B cell (primary cell): ENCODE results near the gene PPIP5K2. TPM values are rescaled to one million over a fixed set of nuclear protein-coding genes. Genes with fewer than 3 reads are reported as not detected.
"Not testable (repeated sequence)": the region's sequence is repeated elsewhere in the genome, so short reads cannot be mapped to it uniquely, and the experiment has no call there.

Experiments
- ATAC-seq: fragments of 200-7000 bp; cut with Tn5 transposase; one replicate; pipeline ENCODE4 v1.10.0; 2021; ENCODE audit warnings: low read depth, mild to moderate bottlenecking, moderate number of reproducible peaks, moderate library complexity
- CTCF ChIA-PET: fragments of 350-600 bp; sonication (Branson Sonifier 250); formaldehyde crosslinking; loops from one replicate; lab custom pipeline; 2021; ENCODE audit warnings: antibody characterized with exemption, inconsistent platforms; lab: Charles Lee
- POLR2A ChIA-PET: fragments of 350-600 bp; sonication (Branson Sonifier 250); formaldehyde crosslinking; loops from one replicate; lab custom pipeline; 2021; ENCODE audit warnings: antibody characterized with exemption; lab: Charles Lee
- DNase-seq: peaks from one replicate; pipeline ENCODE4 v3.0.0; 2013
- H2AFZ ChIP-seq: 2 replicates; pipeline ENCODE4 v1.6.1; 2012; ENCODE audit warnings: mild to moderate bottlenecking, low read depth, low read length; ENCODE audit not compliant: insufficient read depth, poor library complexity, severe bottlenecking
- H3K27ac ChIP-seq, 2 donors: 1 replicate in 1 of 2; 2 replicates in 1 of 2; pipeline ENCODE4 v1.5.1; 2012 to 2013; ENCODE audit warnings: low read length in 2 of 2, mild to moderate bottlenecking in 2 of 2, moderate library complexity in 1 of 2
- H3K27me3 ChIP-seq, 4 experiments: fragments of 200-600 bp in 1 of 4; sonication (generic) in 1 of 4; replicated peaks in 1 of 4; 1 replicate in 2 of 4; 2 replicates in 2 of 4; pipeline versions ENCODE4 v1.6.1 to v1.7.0; 2013 to 2016; ENCODE audit warnings: low read length in 3 of 4, mild to moderate bottlenecking in 2 of 4, mixed read lengths in 1 of 4, moderate library complexity in 1 of 4; ENCODE audit not compliant: insufficient read depth in 4 of 4, control insufficient read depth in 3 of 4; ENCODE audit errors: control extremely low read depth in 1 of 4
- H3K36me3 ChIP-seq, 2 experiments: replicated peaks in 1 of 2; 1 replicate in 1 of 2; 2 replicates in 1 of 2; pipeline versions ENCODE4 v1.6.1 to v1.7.1; 2013; ENCODE audit warnings: low read length in 1 of 2; ENCODE audit not compliant: insufficient read depth in 2 of 2, control insufficient read depth in 1 of 2; ENCODE audit errors: control extremely low read depth in 1 of 2, extremely low read depth in 1 of 2
- H3K4me1 ChIP-seq, 2 donors: fragments of 200-600 bp in 1 of 2; sonication (generic) in 1 of 2; 1 replicate in 1 of 2; 2 replicates in 1 of 2; pipeline versions ENCODE4 v1.5.1 to v1.6.1; 2013 to 2017; ENCODE audit warnings: low read length in 2 of 2; ENCODE audit not compliant: control insufficient read depth in 2 of 2, insufficient read depth in 2 of 2
- H3K4me2 ChIP-seq: replicated peaks from 2 replicates; pipeline ENCODE3; 2012; ENCODE audit warnings: mild to moderate bottlenecking, low read depth, low read length; ENCODE audit not compliant: poor library complexity, severe bottlenecking
- H3K4me3 ChIP-seq, 5 experiments: fragments of 200-600 bp in 1 of 5; sonication (generic) in 1 of 5; 1 replicate in 3 of 5; 2 replicates in 2 of 5; pipeline versions ENCODE4 v1.5.1 to v1.7.0; 2011 to 2016; ENCODE audit warnings: low read length in 4 of 5, mild to moderate bottlenecking in 4 of 5, low read depth in 2 of 5, control low read depth in 1 of 5, moderate library complexity in 1 of 5; ENCODE audit not compliant: insufficient read depth in 1 of 5; ENCODE audit errors: control extremely low read depth in 1 of 5, extremely low read depth in 1 of 5
- H3K79me2 ChIP-seq: fragments of 200-600 bp; sonication (generic); one replicate; pipeline ENCODE4 v1.6.0; 2016; ENCODE audit warnings: low read length; ENCODE audit not compliant: control insufficient read depth, insufficient read depth
- H3K9ac ChIP-seq: fragments of 200-600 bp; sonication (generic); 2 replicates; pipeline ENCODE4 v1.6.1; 2017; ENCODE audit warnings: mild to moderate bottlenecking, low read length, moderate library complexity
- H3K9me3 ChIP-seq, 3 donors: one replicate each; pipeline versions ENCODE4 v1.6.1 to v1.7.1; 2013; ENCODE audit warnings: low read length in 2 of 3; ENCODE audit not compliant: control insufficient read depth in 2 of 3, insufficient read depth in 1 of 3; ENCODE audit errors: control extremely low read depth in 1 of 3
- H4K20me1 ChIP-seq: 2 replicates; pipeline ENCODE4 v1.6.0; 2012; ENCODE audit warnings: mild to moderate bottlenecking, low read length; ENCODE audit not compliant: insufficient read depth, control insufficient read depth, poor library complexity, severe bottlenecking
- H3K27ac Mint-ChIP-seq: one replicate; pipeline ENCODE4 v1.8.0; 2021; ENCODE audit warnings: mixed read lengths
- H3K27me3 Mint-ChIP-seq: one replicate; pipeline ENCODE4 v1.8.0; 2021; ENCODE audit warnings: mixed read lengths
- H3K4me1 Mint-ChIP-seq: one replicate; pipeline ENCODE4 v1.8.0; 2021; ENCODE audit warnings: mixed read lengths
- H3K4me3 Mint-ChIP-seq: one replicate; pipeline ENCODE4 v1.8.0; 2021; ENCODE audit warnings: mixed read lengths
- H3K9me3 Mint-ChIP-seq: one replicate; pipeline ENCODE4 v1.8.0; 2022; ENCODE audit warnings: mixed read lengths; ENCODE audit not compliant: insufficient read depth
- CTCF ChIP-seq: fragments of 200-600 bp; IDR thresholded peaks from one replicate; pipeline ENCODE4 v1.8.0; 2022; ENCODE audit warnings: antibody characterized with exemption, mild to moderate bottlenecking
- EZH2 ChIP-seq: IDR thresholded peaks from 2 replicates; pipeline ENCODE4 v1.6.1; 2012; ENCODE audit warnings: borderline replicate concordance, low read depth, mild to moderate bottlenecking, moderate library complexity, low read length; ENCODE audit not compliant: insufficient read depth, poor library complexity, severe bottlenecking
- WGBS: methylation state at CpG from one replicate; pipeline ENCODE4 v1.1.5; 2013; ENCODE audit warnings: missing lambda C conversion rate; ENCODE audit not compliant: insufficient coverage; 5-methylcytosine and 5-hydroxymethylcytosine counted together
- intact Hi-C: fragments of 100-400 bp; cut with micrococcal nuclease; formaldehyde crosslinking; loops from one replicate; pipeline ENCODE4 v1.10.0; 2022
- polyA plus RNA-seq: library from polyadenylated mRNA; depleted of rRNA; stranded (reverse); fragments of >200 nt; gene quantifications from 2 replicates; pipeline ENCODE4 v1.2.3, GENCODE V29; 2012
- total RNA-seq, 2 donors: library from RNA; stranded (reverse); fragments of 120-200 nt in 1 of 2; gene quantifications; 1 replicate in 1 of 2; 2 replicates in 1 of 2; pipeline versions ENCODE4 v1.2.3 to v1.2.4, GENCODE V29; 2013 to 2022

The PPIP5K2 gene
- total and polyA plus RNA-seq, 2 donors (not counting 1 experiment from before 2014, with no cell fraction given), result 14.5 to 80.5 TPM

DNA sequence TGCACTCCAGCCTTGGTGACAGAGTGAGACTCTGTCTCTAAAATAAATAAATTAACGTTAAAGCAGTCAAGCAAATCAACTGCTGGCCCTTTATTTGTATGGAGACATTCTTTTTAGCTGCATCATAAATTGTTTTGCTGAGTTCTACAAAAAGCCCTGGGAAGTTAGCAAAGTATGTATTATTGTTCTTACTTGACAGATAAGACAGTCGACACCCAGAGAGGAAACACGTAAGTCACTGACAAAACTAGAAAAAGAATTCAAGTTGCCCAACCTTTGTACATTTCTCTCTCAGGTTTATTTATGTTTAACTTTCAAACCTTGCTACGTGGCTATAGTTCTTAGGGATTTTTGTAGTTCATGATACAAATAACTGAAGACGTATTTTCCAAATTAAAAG, 98.1 kb downstream of the PPIP5K2 start:
- ATAC-seq (no peak), DNase-seq (no peak)
- H3K9me3 ChIP-seq, result no peaks in the 10 kb centered on the region
- intact Hi-C loops, result no loop called here
- Mint-ChIP-seq H3K4me1 (peaks cover 3% of the 10 kb centered on the region), H3K27ac (no peak overlapping the region), H3K4me3 (no peak overlapping the region), H3K9me3 (no peaks in the 10 kb centered on the region), H3K27me3 (no peaks in the 10 kb centered on the region)
- no peak overlapping the region for H3K27ac ChIP-seq
- H3K79me2 ChIP-seq, result no peaks in the 10 kb centered on the region
- no peak overlapping the region for H2AFZ ChIP-seq
- whole genome bisulfite sequencing, result no CpG with 5 or more reads among the region's 5 CpGs
- H3K4me1 ChIP-seq, result no peaks in the 10 kb centered on the region
- no peaks in the 10 kb centered on the region for H3K36me3 ChIP-seq
- H3K4me2 ChIP-seq, result no peak overlapping the region
- H4K20me1 ChIP-seq, result no peaks in the 10 kb centered on the region
- TF ChIP-seq EZH2, result no peak
- TF ChIP-seq CTCF, result no peak
- H3K4me3 ChIP-seq, result no peak overlapping the region
- no peak overlapping the region for H3K9ac ChIP-seq
- POLR2A ChIA-PET, result no interaction called here
- H3K27me3 ChIP-seq, result no peaks in the 10 kb centered on the region
- CTCF ChIA-PET, result no interaction called here

DNA sequence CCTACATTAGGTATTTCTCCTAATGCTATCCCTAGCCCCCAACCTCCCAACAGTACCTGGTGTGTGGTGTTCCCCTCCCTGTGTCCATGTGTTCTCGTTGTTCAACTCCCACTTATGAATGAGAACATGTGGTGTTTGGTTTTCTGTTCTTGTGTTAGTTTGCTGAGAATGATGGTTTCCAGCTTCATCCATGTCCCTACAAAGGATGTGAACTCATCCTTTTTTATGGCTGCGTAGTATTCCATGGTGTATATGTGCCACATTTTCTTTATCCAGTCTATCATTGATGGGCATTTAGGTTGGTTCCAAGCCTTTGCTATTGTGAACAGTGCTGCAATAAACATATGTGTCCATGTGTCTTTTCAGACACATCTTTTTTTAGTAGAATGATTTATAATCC, 99.0 kb downstream of the PPIP5K2 start:
- H3K4me3 Mint-ChIP-seq, ATAC-seq, CTCF ChIA-PET, POLR2A ChIA-PET, H3K9me3 Mint-ChIP-seq, H3K9ac ChIP-seq, H3K27me3 ChIP-seq, H3K4me1 ChIP-seq, DNase-seq, H3K27ac ChIP-seq, H3K4me2 ChIP-seq, H4K20me1 ChIP-seq, H3K27me3 Mint-ChIP-seq, H2AFZ ChIP-seq, H3K9me3 ChIP-seq, intact Hi-C loops, H3K36me3 ChIP-seq, H3K4me1 Mint-ChIP-seq, H3K79me2 ChIP-seq, H3K4me3 ChIP-seq, H3K27ac Mint-ChIP-seq: not testable (repeated sequence)
- WGBS, result no CpG with 5 or more reads among the region's 2 CpGs
